Fibroblast of skin of left quadriceps (primary cell): ENCODE measurements around the gene CD300H.

Experiments used
- DNase-seq, 2 experiments: peaks; one replicate each; pipeline ENCODE4 v3.0.0-alpha.2; 2013; ENCODE audit warnings: low read depth in 2 of 2

CD300H gene

GRCh38 chr17:74549343-74549742 lies 18.0 kb downstream of the CD300H start:
- DNase-seq: no peak

- no peak for DNase-seq
Measured at GRCh38 chr17:74547736-74548135, 19.6 kb downstream of the CD300H start.

GRCh38 chr17:74547264-74547663 lies 20.0 kb downstream of the CD300H start:
- no peak for DNase-seq

GRCh38 chr17:74546586-74546985 lies 20.7 kb downstream of the CD300H start:
- no peak for DNase-seq

GRCh38 chr17:74545843-74546230 lies 21.5 kb downstream of the CD300H start, which contains the start of gene CD300C:
Gene CD300C (minus strand): TSS chr17:74546115. CDS start chr17:74545782, 333 bp downstream.
- DNase-seq: no peak

GRCh38 chr17:74544991-74545842 lies 22.1 kb downstream of the CD300H start:
- no peak for DNase-seq

GRCh38 chr17:74543891-74544760 lies 23.2 kb downstream of the CD300H start:
- no peak for DNase-seq

- DNase-seq: no peak
Measured at GRCh38 chr17:74543406-74543805, 23.9 kb downstream of the CD300H start.

GRCh38 chr17:74542727-74543383 lies 24.5 kb downstream of the CD300H start:
- no peak for DNase-seq

GRCh38 chr17:74542166-74542565 lies 25.1 kb downstream of the CD300H start:
- DNase-seq: no peak

- DNase-seq: no peak
Measured at GRCh38 chr17:74541176-74542111, 25.9 kb downstream of the CD300H start.

GRCh38 chr17:74539281-74539820 lies 28.0 kb downstream of the CD300H start:
- no peak for DNase-seq

- DNase-seq: no peak
Measured at GRCh38 chr17:74536890-74537289, 30.4 kb downstream of the CD300H start.

GRCh38 chr17:74532115-74532514 lies 35.2 kb downstream of the CD300H start:
- DNase-seq: no peak

- DNase-seq: no peak
Measured at GRCh38 chr17:74531231-74531761, 36.0 kb downstream of the CD300H start, which contains the start of gene CD300LB. Gene CD300LB (minus strand): TSS chr17:74531475. CDS start chr17:74531350, 125 bp downstream.

- no peak for DNase-seq
Measured at GRCh38 chr17:74530831-74531150, 36.5 kb downstream of the CD300H start.

- no peak for DNase-seq
Measured at GRCh38 chr17:74529243-74529642, 38.1 kb downstream of the CD300H start.

- no peak for DNase-seq
Measured at GRCh38 chr17:74528491-74529199, 38.7 kb downstream of the CD300H start.

- no peak for DNase-seq
Measured at GRCh38 chr17:74527756-74528155, 39.6 kb downstream of the CD300H start.

GRCh38 chr17:74527081-74527480 lies 40.2 kb downstream of the CD300H start:
- DNase-seq: no peak
